H1 (cell line): ENCODE results near the gene PPID.

Experiments
- ASH2L ChIP-seq: fragments of 200-600, 300-600 bp; sonication (generic); IDR thresholded peaks from one replicate; pipeline ENCODE4 v1.7.1; 2017; ENCODE audit warnings: low read length
- CTCF ChIP-seq, 3 experiments: IDR thresholded peaks; 1 replicate in 2 of 3; 2 replicates in 1 of 3; pipeline versions ENCODE4 v1.5.1 to v1.6.1; 2011; ENCODE audit warnings: low read length in 3 of 3, mild to moderate bottlenecking in 3 of 3, inconsistent platforms in 2 of 3, low read depth in 1 of 3, moderate library complexity in 1 of 3; ENCODE audit not compliant: insufficient read depth in 1 of 3; ENCODE audit errors: control extremely low read depth in 1 of 3
- JUN ChIP-seq: IDR thresholded peaks from 2 replicates; pipeline ENCODE4 v1.6.1; 2011; ENCODE audit warnings: low read depth, mild to moderate bottlenecking, improper control_type of control experiment, low read length
- JUND ChIP-seq: IDR thresholded peaks from 2 replicates; pipeline ENCODE4 v1.6.1; 2011; ENCODE audit warnings: mild to moderate bottlenecking, improper control_type of control experiment, low read length
- NRF1 ChIP-seq: IDR thresholded peaks from 2 replicates; pipeline ENCODE4 v1.6.1; 2011; ENCODE audit warnings: mild to moderate bottlenecking, low read depth, low read length, improper control_type of control experiment
- POLR2A ChIP-seq, 2 experiments: IDR thresholded peaks; 1 replicate in 1 of 2; 2 replicates in 1 of 2; pipeline ENCODE4 v1.6.1; 2011; ENCODE audit warnings: low read depth in 2 of 2, low read length in 2 of 2, mild to moderate bottlenecking in 2 of 2; ENCODE audit errors: control extremely low read depth in 1 of 2

- TF ChIP-seq JUN (no peak), NRF1 (no peak), ASH2L (no peak), JUND (no peak), CTCF (IDR thresholded peaks at IDR 0.05; ENCODE audit: control extremely low read depth in 1 of 3, insufficient read depth in 1 of 3, low read depth in 1 of 3, low read length in 3 of 3) (peak; percentile 51 to 66 (median 63)), POLR2A (IDR thresholded peaks at IDR 0.05; ENCODE audit: control extremely low read depth in 1 of 2, low read depth in 2 of 2, low read length in 2 of 2) (no peak)
Measured at GRCh38 chr4:158667651-158668198, 55.5 kb downstream of the PPID start.
